ENCODE data around the gene HSPA12A. TPM values are rescaled to one million over a fixed set of nuclear protein-coding genes. Genes with fewer than 3 reads are reported as not detected.
A peak's percentile ranks its signal among the peaks of the same experiment; 100 is the strongest.

HSPA12A gene
- total RNA-seq, 4 donors from 2014 or later: 125 to 187 (median 147) TPM

DNA sequence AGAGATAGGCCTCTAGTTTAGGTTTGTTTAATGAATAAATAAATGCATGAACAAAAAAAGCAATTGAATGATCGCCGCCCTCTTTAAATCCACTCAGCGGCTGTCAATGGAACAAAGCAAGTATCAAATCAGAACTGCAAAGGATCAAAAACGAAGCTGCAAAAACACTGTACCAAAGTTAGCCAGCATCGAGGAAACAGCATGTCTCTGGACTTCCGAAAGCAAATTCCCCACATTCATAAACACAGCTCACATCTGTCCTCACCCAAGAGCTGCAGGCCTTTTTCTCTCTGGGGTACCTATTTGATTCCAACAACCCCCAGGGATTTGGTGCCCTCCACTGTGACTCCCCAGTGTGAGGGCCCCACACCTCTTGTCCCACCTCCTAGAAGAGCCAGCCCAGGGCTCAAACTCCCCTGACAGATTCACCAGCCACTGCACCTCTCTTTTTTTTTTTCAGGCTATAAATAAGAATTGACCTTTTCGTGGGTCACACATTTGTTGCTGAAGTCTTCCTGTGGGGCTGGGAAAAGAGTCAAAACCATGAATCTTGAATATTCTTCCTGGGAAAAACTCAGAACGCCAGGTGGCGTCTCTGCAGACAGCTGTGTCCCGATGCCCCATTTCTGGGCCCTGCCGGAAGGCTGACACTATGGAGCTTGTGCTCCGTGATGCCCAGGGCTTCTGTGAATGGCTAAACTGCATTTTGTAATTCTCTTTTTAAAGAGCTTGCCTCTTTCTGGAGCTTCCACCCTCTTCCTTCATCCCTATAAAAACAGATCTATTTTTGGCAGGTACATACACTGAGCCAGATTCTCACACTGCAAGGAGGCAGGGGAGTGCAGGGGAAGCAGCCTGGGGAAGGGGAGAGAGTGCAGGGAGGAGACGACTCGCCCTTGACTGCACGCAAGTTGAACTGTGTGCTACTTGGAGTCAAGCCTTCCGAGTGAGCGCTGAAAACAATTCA, 51.7 kb downstream of the HSPA12A start:
- peak in 1 of 2 donors; percentile 56 for DNase-seq (ENCODE audit: low spot score in 2 of 2)
- WGBS, 2 donors: 30 to 41% methylated on average over 17 of the region's 17 CpGs
- Histone ChIP-seq H3K36me3 (peaks cover 0 to 11% (median 0%) of the 10 kb centered on the region in 3 donors), H3K4me3 (no peak overlapping the region), H3K27ac (peak overlapping the region in 3 of 4 donors; percentile 28 to 88 (median 83)), H3K9me3 (no peaks in the 10 kb centered on the region), H3K27me3 (no peaks in the 10 kb centered on the region), H3K4me1 (peaks cover 0 to 87% (median 36%) of the 10 kb centered on the region in 4 donors)
- TF ChIP-seq EP300 (IDR thresholded peaks at IDR 0.05) (peak in 1 of 2 donors; percentile 28), POLR2A (IDR thresholded peaks at IDR 0.05) (no peak), CTCF (IDR thresholded peaks at IDR 0.05) (peak; percentile 34 to 67 (median 57))

- Histone ChIP-seq H3K4me1 (peaks cover 0 to 82% (median 32%) of the 10 kb centered on the region in 4 donors), H3K27me3 (no peaks in the 10 kb centered on the region), H3K9me3 (no peaks in the 10 kb centered on the region), H3K27ac (peak overlapping the region in 2 of 4 donors; percentile 82 to 83), H3K4me3 (no peak overlapping the region), H3K36me3 (peaks cover 0 to 11% (median 0%) of the 10 kb centered on the region in 3 donors)
- WGBS, 2 donors: 89 to 94% methylated on average over 4 of the region's 4 CpGs
- DNase-seq (ENCODE audit: low spot score in 2 of 2): no peak
- TF ChIP-seq EP300 (IDR thresholded peaks at IDR 0.05) (no peak), POLR2A (IDR thresholded peaks at IDR 0.05) (no peak), CTCF (IDR thresholded peaks at IDR 0.05) (no peak)
These were observed 52.6 kb downstream of the HSPA12A start for GRCh38 chr10:116689744-116690143.

DNA sequence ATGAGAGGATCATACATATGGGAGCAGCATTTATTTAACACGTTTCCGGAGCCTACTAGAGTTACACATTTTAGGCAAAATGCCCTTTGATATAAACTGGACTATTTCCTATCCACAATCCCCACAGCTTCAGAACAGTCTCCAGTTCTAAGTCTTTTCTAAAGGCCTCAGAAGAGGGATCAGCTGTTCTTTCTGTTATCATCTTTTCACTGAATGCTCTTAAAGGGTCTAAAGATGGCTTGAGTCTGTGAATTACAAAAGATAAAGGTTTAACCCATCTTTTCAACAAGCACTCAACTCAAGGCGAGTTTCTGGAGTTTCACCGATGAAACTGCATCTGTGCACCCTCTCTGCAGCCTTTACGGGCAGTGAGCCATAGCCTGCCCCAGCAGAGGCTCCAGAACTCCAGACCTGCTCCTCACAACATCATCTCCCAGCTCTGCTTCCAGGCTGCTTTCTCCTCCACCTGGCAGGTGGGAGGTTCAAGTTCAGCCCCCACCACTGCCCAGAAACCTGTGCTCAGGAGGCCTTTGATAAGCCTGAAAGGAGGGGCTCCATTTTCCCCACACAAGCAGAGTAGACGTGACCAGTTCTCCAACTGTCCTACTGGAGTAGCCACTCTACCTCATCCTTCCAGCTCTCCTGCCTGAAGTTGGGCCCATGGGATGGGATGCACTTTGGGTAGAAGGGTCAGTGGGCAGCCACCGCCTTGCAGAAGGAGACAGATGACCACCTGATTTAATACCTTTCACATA, 53.4 kb downstream of the HSPA12A start:
- Histone ChIP-seq H3K4me3 (no peak overlapping the region), H3K36me3 (peaks cover 0 to 14% (median 0%) of the 10 kb centered on the region in 3 donors), H3K4me1 (peaks cover 0 to 74% (median 25%) of the 10 kb centered on the region in 4 donors), H3K27ac (peak overlapping the region in 3 of 4 donors; percentile 15 to 83 (median 82)), H3K27me3 (no peaks in the 10 kb centered on the region), H3K9me3 (no peaks in the 10 kb centered on the region)
- no peak for TF ChIP-seq EP300 (IDR thresholded peaks at IDR 0.05)
- no peak for TF ChIP-seq POLR2A (IDR thresholded peaks at IDR 0.05)
- WGBS, 2 donors: 54 to 58% methylated on average over 7 of the region's 7 CpGs
- no peak for DNase-seq (ENCODE audit: low spot score in 2 of 2)

DNA sequence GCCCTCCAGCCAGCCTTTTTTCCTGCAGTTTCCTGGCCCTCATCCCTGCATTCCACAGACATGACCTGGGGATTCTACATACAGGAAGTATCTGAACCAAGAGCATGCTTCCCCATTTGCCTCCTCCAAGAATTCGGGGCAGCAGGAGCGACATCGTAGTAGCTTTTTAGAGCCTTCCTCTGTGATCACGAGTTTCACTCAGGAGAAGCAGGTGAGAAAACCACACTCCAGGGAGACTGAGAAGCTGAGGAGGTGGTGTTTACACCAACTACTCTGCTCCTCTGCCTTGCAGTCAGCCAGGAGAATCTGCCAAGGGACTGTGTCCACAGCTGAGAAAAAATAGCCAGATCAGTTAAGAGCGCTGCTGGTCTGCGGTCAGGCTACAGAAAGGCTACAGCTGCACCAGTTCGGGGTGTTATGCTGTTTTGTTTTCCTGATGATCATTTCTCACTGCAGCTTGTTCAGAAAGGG, 54.1 kb downstream of the HSPA12A start:
- Histone ChIP-seq H3K4me3 (no peak overlapping the region), H3K4me1 (peaks cover 0 to 74% (median 24%) of the 10 kb centered on the region in 4 donors), H3K36me3 (peaks cover 0 to 14% (median 0%) of the 10 kb centered on the region in 3 donors), H3K27me3 (no peaks in the 10 kb centered on the region), H3K27ac (peak overlapping the region in 3 of 4 donors; percentile 15 to 83 (median 82)), H3K9me3 (no peaks in the 10 kb centered on the region)
- TF ChIP-seq EP300 (IDR thresholded peaks at IDR 0.05) (no peak), POLR2A (IDR thresholded peaks at IDR 0.05) (no peak), CTCF (IDR thresholded peaks at IDR 0.05) (no peak)
- no peak for DNase-seq (ENCODE audit: low spot score in 2 of 2)
- WGBS, 2 donors: 31 to 34% methylated on average over 7 of the region's 7 CpGs

DNA sequence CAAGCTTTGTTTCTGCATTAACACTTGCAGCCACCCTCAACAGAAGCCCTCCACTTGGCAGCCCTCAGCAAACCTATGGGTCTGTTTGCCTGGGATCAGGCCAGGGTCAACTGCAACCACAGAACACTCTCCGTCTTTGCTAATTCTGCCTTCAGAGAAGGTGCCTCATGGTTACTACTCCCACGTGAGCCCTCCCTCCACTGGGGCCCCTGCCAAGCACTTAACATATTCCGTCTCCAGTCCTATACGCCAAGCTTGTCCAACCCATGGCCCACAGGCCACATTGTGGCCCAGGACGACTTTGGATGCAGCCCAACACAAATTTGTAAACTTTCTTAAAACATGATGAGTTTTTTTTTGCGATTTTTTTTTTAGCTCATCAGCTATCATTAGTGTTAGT, 54.7 kb downstream of the HSPA12A start:
- no peak overlapping the region for H3K4me3 ChIP-seq
- 29 to 30% methylated on average over 6 of the region's 6 CpGs for WGBS, 2 donors
- peaks cover 0 to 14% (median 0%) of the 10 kb centered on the region in 3 donors for H3K36me3 ChIP-seq
- peaks cover 0 to 67% (median 24%) of the 10 kb centered on the region in 4 donors for H3K4me1 ChIP-seq
- TF ChIP-seq CTCF (IDR thresholded peaks at IDR 0.05) (no peak), POLR2A (IDR thresholded peaks at IDR 0.05) (no peak), EP300 (IDR thresholded peaks at IDR 0.05) (no peak)
- no peak for DNase-seq (ENCODE audit: low spot score in 2 of 2)
- H3K9me3 ChIP-seq: no peaks in the 10 kb centered on the region
- no peaks in the 10 kb centered on the region for H3K27me3 ChIP-seq
- H3K27ac ChIP-seq: peak overlapping the region in 2 of 4 donors; percentile 82 to 83
